HL-60/S4 treated with phorbol 12-myristate 13-acetate at 8.2 ng/mL for 4 days and 3 days (cell line): ENCODE data around the gene XYLT1.
"Not testable (repeated sequence)": the region's sequence is repeated elsewhere in the genome, so short reads cannot be mapped to it uniquely, and the experiment has no call there.

Experiments
- in situ Hi-C: fragments of 300-500 bp; cut with MboI; formaldehyde crosslinking; loops from 2 replicates; pipeline ENCODE4 v1.15.0; 2022; ENCODE audit warnings: low sequenced_read_pairs

XYLT1 gene

GRCh38 chr16:17470908-17471718 lies at the start of gene XYLT1:
Gene XYLT1, minus strand, starts transcription at chr16:17470960. Its CDS starts 164 bp downstream, at chr16:17470796.
- in situ Hi-C loops = no loop called here

GRCh38 chr16:17520111-17520510 lies 49.4 kb upstream of the XYLT1 start:
- in situ Hi-C loops = no loop called here

- in situ Hi-C loops = no loop called here
These were observed 48.6 kb upstream of the XYLT1 start for GRCh38 chr16:17519101-17519955.

- in situ Hi-C loops = no loop called here
These were observed 47.7 kb upstream of the XYLT1 start for GRCh38 chr16:17518441-17518840.

- in situ Hi-C loops = no loop called here
These were observed 44.9 kb upstream of the XYLT1 start for GRCh38 chr16:17515421-17516210.

GRCh38 chr16:17512636-17513220 lies 42.0 kb upstream of the XYLT1 start:
- in situ Hi-C loops = no loop called here

GRCh38 chr16:17511340-17511739 lies 40.6 kb upstream of the XYLT1 start:
- in situ Hi-C loops = no loop called here

GRCh38 chr16:17510567-17510966 lies 39.8 kb upstream of the XYLT1 start:
- in situ Hi-C loops = no loop called here

GRCh38 chr16:17509194-17509593 lies 38.4 kb upstream of the XYLT1 start:
- in situ Hi-C loops = no loop called here

- in situ Hi-C loops = no loop called here
These were observed 37.5 kb upstream of the XYLT1 start for GRCh38 chr16:17508303-17508702.

GRCh38 chr16:17507516-17507915 lies 36.8 kb upstream of the XYLT1 start:
- in situ Hi-C loops = not testable (repeated sequence)

- in situ Hi-C loops = not testable (repeated sequence)
These were observed 35.1 kb upstream of the XYLT1 start for GRCh38 chr16:17505828-17506227.

- in situ Hi-C loops = no loop called here
These were observed 33.3 kb upstream of the XYLT1 start for GRCh38 chr16:17504050-17504449.

- in situ Hi-C loops = no loop called here
These were observed 32.6 kb upstream of the XYLT1 start for GRCh38 chr16:17503331-17503730.

- in situ Hi-C loops = no loop called here
These were observed 30.6 kb upstream of the XYLT1 start for GRCh38 chr16:17501321-17501720.

- in situ Hi-C loops = no loop called here
These were observed 28.6 kb upstream of the XYLT1 start for GRCh38 chr16:17499223-17499902.

- in situ Hi-C loops = no loop called here
These were observed 26.9 kb upstream of the XYLT1 start for GRCh38 chr16:17497648-17498047.

- in situ Hi-C loops = no loop called here
These were observed 26.1 kb upstream of the XYLT1 start for GRCh38 chr16:17496891-17497290.

- in situ Hi-C loops = no loop called here
These were observed 22.3 kb upstream of the XYLT1 start for GRCh38 chr16:17493012-17493411.

- in situ Hi-C loops = no loop called here
These were observed 20.4 kb upstream of the XYLT1 start for GRCh38 chr16:17491140-17491662.
